ENCODE data around the gene SPRY2. TPM values are rescaled to one million over a fixed set of nuclear protein-coding genes. Genes with fewer than 3 reads are reported as not detected.

Gene SPRY2, protein sequence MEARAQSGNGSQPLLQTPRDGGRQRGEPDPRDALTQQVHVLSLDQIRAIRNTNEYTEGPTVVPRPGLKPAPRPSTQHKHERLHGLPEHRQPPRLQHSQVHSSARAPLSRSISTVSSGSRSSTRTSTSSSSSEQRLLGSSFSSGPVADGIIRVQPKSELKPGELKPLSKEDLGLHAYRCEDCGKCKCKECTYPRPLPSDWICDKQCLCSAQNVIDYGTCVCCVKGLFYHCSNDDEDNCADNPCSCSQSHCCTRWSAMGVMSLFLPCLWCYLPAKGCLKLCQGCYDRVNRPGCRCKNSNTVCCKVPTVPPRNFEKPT
- 28.9 and 32.4 TPM in 2 replicates for total RNA-seq (2022)
- Bru-seq, nascent RNA, result percentile 97 among the genes with signal in this experiment
- BruChase-seq, experiment 1, labeled RNA remaining after a 2-hour chase, result percentile 88 among the genes with signal in this experiment
- percentile 76 among the genes with signal in this experiment for BruChase-seq, experiment 2, labeled RNA remaining after a 6-hour chase
- long read RNA-seq, transcript SPRY2-202 (2 exons, 2,111 nt), result major isoform, 46 of 54 reads
- long read RNA-seq, partial matches to known transcripts, result 0 of 54 reads
- long read RNA-seq, other reads (novel, unspliced or antisense), result 8 of 54 reads

DNA sequence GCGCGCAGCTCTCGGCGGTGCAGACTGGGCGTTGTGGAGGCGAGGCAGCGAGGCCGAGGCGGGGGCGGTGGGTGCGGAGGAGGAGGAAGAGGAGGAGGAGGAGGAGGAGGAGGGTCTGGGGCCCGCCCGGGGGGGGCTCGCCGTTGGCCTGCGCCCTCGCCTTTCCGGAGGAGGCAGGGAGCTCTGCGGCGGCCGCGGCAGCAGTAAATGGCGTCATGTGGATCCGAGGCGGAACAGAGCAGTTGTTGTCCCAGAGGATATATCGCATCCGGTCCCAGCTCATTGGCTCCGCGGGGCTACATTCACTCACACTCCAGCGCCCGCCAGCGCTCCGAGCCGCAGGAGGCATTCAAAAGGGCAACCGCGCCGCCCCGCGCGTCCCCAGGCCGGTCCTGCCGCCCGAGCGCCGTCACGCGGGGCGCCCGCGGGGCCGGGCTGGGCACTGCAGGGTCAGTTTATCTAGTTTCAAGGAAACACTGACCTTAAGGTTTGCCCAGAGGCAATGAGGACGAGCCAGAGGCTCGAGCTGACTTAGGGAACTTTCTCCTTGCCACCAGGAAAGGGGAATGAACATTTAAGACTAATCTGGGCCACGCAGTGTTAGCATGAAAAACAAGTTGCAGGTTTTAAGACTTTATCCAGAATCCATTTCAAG, at the start of gene SPRY2:
Gene SPRY2 (minus strand): TSS at position 26 of the 655 bp plus-strand sequence. CDS start 3,421 bp downstream, outside the sequence.
- no peaks in the 10 kb centered on the region for H3K27me3 ChIP-seq (replicated peaks; ENCODE audit: control insufficient read depth, insufficient read depth, low read length)
- Mint-ChIP-seq H3K9me3 (ENCODE audit: unreplicated experiment) (no peaks in the 10 kb centered on the region), H3K4me1 (ENCODE audit: low read depth, unreplicated experiment) (peaks cover 13% of the 10 kb centered on the region), H3K27ac (ENCODE audit: unreplicated experiment) (peak within 1 kb of the TSS; percentile 91), H3K4me3 (ENCODE audit: unreplicated experiment) (no peak within 1 kb of the TSS), H3K27me3 (ENCODE audit: insufficient read depth, unreplicated experiment) (no peaks in the 10 kb centered on the region), H3K36me3 (ENCODE audit: insufficient read depth, unreplicated experiment) (peaks cover 33% of the 10 kb centered on the region)
- ChIA-PET POLR2A (interaction anchor here (0.5 to 1.5 kb wide), 11 partner anchors 74 to 860 kb away, joined by 3 to 12 read pairs (median 5); partner anchors contain the start of gene NDFIP2), CTCF (interaction anchor here (0.6 to 1.3 kb wide), 8 partner anchors 21 to 1108 kb away, joined by 3 to 8 read pairs (median 5); no protein-coding TSS in a partner anchor)
- TF ChIP-seq, protein P1, sequence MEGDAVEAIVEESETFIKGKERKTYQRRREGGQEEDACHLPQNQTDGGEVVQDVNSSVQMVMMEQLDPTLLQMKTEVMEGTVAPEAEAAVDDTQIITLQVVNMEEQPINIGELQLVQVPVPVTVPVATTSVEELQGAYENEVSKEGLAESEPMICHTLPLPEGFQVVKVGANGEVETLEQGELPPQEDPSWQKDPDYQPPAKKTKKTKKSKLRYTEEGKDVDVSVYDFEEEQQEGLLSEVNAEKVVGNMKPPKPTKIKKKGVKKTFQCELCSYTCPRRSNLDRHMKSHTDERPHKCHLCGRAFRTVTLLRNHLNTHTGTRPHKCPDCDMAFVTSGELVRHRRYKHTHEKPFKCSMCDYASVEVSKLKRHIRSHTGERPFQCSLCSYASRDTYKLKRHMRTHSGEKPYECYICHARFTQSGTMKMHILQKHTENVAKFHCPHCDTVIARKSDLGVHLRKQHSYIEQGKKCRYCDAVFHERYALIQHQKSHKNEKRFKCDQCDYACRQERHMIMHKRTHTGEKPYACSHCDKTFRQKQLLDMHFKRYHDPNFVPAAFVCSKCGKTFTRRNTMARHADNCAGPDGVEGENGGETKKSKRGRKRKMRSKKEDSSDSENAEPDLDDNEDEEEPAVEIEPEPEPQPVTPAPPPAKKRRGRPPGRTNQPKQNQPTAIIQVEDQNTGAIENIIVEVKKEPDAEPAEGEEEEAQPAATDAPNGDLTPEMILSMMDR (IDR thresholded peaks at IDR 0.05; ENCODE audit: insufficient read depth in 1 of 2, low read depth in 1 of 2, low read length in 1 of 2, severe bottlenecking in 1 of 2, unreplicated experiment in 1 of 2), result no peak
- DNase-seq, result peak; percentile 93 to 97
- no peaks in the 10 kb centered on the region for H3K9me3 ChIP-seq
- H3K4me3 ChIP-seq (ENCODE audit: low read depth, low read length), result peak within 1 kb of the TSS; percentile 84
- intact Hi-C loops (cut with micrococcal nuclease; ENCODE audit: unreplicated experiment), result loop anchor here (1.0 to 10.0 kb wide), 4 partner anchors 366 to 664 kb away; no protein-coding TSS in a partner anchor
- 0 out of 2 replicates have a peak, but pooled peaks cover 5% of the 10 kb centered on the region for H3K36me3 ChIP-seq (ENCODE audit: control insufficient read depth, insufficient read depth, low read length)
- peaks cover 29% of the 10 kb centered on the region for H3K4me1 ChIP-seq
- no TSS peak for BruUV-seq (replicated peaks)

DNA sequence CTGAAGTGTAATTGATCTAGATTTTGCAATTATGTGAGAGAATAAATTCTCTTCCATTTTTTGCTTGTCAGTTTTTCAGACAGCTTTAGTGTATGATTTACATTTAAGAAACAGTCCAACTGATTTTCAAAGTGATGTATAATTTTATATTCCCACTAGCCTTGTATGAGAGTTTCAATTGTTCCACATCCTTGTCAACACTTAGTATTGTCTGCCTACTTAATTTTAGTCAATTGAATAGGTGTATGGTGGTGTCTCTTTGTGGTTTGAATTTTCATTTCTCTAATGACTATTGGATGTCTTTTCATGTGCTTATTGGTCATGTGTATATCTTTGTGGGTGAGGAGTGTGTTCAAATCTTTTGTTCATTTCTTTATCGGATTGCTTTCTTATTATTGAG, 49.4 kb upstream of the SPRY2 start:
- Mint-ChIP-seq H3K27ac (ENCODE audit: unreplicated experiment) (no peak overlapping the region), H3K27me3 (ENCODE audit: insufficient read depth, unreplicated experiment) (no peaks in the 10 kb centered on the region), H3K36me3 (ENCODE audit: insufficient read depth, unreplicated experiment) (no peaks in the 10 kb centered on the region), H3K9me3 (ENCODE audit: unreplicated experiment) (peaks cover 28% of the 10 kb centered on the region), H3K4me3 (ENCODE audit: unreplicated experiment) (no peak overlapping the region), H3K4me1 (ENCODE audit: low read depth, unreplicated experiment) (no peaks in the 10 kb centered on the region)
- H3K36me3 ChIP-seq (ENCODE audit: control insufficient read depth, insufficient read depth, low read length), result no peaks in the 10 kb centered on the region
- H3K27me3 ChIP-seq (replicated peaks; ENCODE audit: control insufficient read depth, insufficient read depth, low read length), result no peaks in the 10 kb centered on the region
- peaks cover 12% of the 10 kb centered on the region for H3K4me1 ChIP-seq
- BruUV-seq (replicated peaks), result no TSS peak
- DNase-seq, result no peak
- no peak overlapping the region for H3K4me3 ChIP-seq (ENCODE audit: low read depth, low read length)
- TF ChIP-seq, protein P1 (IDR thresholded peaks at IDR 0.05; ENCODE audit: insufficient read depth in 1 of 2, low read depth in 1 of 2, low read length in 1 of 2, severe bottlenecking in 1 of 2, unreplicated experiment in 1 of 2), result no peak
- intact Hi-C loops (cut with micrococcal nuclease; ENCODE audit: unreplicated experiment), result no loop called here
- ChIA-PET CTCF (no interaction called here), POLR2A (no interaction called here)
- H3K9me3 ChIP-seq, result no peaks in the 10 kb centered on the region; the same call in 1 of the 2 replicates
